ENCODE results near the gene MSI2. TPM values are rescaled to one million over a fixed set of nuclear protein-coding genes. Genes with fewer than 3 reads are reported as not detected.

The MSI2 gene
- total and polyA plus RNA-seq, 2 experiments from 2014 or later = 15.7 to 76.4 TPM

GRCh38 chr17:57384219-57384618 is 127.9 kb downstream of the MSI2 start:
- H3K9me3 ChIP-seq (ENCODE audit: low read depth) = no peaks in the 10 kb centered on the region
- no peak overlapping the region for H3K4me3 ChIP-seq
- H3K27ac ChIP-seq = no peak overlapping the region
- no peak for DNase-seq (ENCODE audit: low read depth in 1 of 2, low spot score in 1 of 2)
- no peaks in the 10 kb centered on the region for H3K36me3 ChIP-seq
- peaks cover 23% of the 10 kb centered on the region for H3K4me1 ChIP-seq (ENCODE audit: low read depth)
- H3K27me3 ChIP-seq = no peaks in the 10 kb centered on the region
- TF ChIP-seq, protein P1, sequence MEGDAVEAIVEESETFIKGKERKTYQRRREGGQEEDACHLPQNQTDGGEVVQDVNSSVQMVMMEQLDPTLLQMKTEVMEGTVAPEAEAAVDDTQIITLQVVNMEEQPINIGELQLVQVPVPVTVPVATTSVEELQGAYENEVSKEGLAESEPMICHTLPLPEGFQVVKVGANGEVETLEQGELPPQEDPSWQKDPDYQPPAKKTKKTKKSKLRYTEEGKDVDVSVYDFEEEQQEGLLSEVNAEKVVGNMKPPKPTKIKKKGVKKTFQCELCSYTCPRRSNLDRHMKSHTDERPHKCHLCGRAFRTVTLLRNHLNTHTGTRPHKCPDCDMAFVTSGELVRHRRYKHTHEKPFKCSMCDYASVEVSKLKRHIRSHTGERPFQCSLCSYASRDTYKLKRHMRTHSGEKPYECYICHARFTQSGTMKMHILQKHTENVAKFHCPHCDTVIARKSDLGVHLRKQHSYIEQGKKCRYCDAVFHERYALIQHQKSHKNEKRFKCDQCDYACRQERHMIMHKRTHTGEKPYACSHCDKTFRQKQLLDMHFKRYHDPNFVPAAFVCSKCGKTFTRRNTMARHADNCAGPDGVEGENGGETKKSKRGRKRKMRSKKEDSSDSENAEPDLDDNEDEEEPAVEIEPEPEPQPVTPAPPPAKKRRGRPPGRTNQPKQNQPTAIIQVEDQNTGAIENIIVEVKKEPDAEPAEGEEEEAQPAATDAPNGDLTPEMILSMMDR (IDR thresholded peaks at IDR 0.05; ENCODE audit: low read depth, low read length) = no peak

DNA sequence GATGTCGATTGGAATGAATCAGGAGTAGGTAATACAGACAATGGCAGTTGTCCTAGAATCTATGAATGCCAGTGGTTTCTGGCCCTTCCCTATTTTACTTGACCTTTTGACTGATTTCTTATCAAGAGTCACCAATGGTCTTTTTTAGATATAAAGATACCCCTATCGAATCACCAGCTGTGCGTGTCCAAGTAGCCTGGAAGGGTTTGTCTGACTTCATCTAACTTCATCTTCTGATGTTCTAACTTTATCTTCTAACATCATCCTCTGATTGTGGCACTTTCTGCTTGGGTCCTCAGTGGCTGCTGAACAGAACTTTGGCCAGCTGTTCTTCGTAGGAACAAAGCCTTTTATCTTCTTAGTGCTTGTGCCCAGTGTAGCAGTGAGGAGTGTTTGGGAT is 129.7 kb downstream of the MSI2 start:
- DNase-seq (ENCODE audit: low read depth in 1 of 2, low spot score in 1 of 2) = no peak
- H3K36me3 ChIP-seq = no peaks in the 10 kb centered on the region
- no peaks in the 10 kb centered on the region for H3K9me3 ChIP-seq (ENCODE audit: low read depth)
- H3K4me3 ChIP-seq = no peak overlapping the region
- TF ChIP-seq, protein P1 (IDR thresholded peaks at IDR 0.05; ENCODE audit: low read depth, low read length) = no peak
- peaks cover 17% of the 10 kb centered on the region for H3K4me1 ChIP-seq (ENCODE audit: low read depth)
- H3K27ac ChIP-seq = no peak overlapping the region
- H3K27me3 ChIP-seq = no peaks in the 10 kb centered on the region

GRCh38 chr17:57387575-57387974 is 131.3 kb downstream of the MSI2 start:
- no peak overlapping the region for H3K27ac ChIP-seq
- no peaks in the 10 kb centered on the region for H3K36me3 ChIP-seq
- H3K4me1 ChIP-seq (ENCODE audit: low read depth) = peaks cover 14% of the 10 kb centered on the region
- H3K27me3 ChIP-seq = no peaks in the 10 kb centered on the region
- no peak for DNase-seq (ENCODE audit: low read depth in 1 of 2, low spot score in 1 of 2)
- H3K9me3 ChIP-seq (ENCODE audit: low read depth) = no peaks in the 10 kb centered on the region
- TF ChIP-seq, protein P1 (IDR thresholded peaks at IDR 0.05; ENCODE audit: low read depth, low read length) = no peak
- no peak overlapping the region for H3K4me3 ChIP-seq

- Histone ChIP-seq H3K4me1 (ENCODE audit: low read depth) (peaks cover 11% of the 10 kb centered on the region), H3K27ac (no peak overlapping the region), H3K27me3 (no peaks in the 10 kb centered on the region), H3K36me3 (no peaks in the 10 kb centered on the region), H3K4me3 (no peak overlapping the region), H3K9me3 (ENCODE audit: low read depth) (no peaks in the 10 kb centered on the region)
- DNase-seq (ENCODE audit: low read depth in 1 of 2, low spot score in 1 of 2) = no peak
- TF ChIP-seq, protein P1 (IDR thresholded peaks at IDR 0.05; ENCODE audit: low read depth, low read length) = no peak
Observed at GRCh38 chr17:57388131-57388725, 131.9 kb downstream of the MSI2 start.

DNA sequence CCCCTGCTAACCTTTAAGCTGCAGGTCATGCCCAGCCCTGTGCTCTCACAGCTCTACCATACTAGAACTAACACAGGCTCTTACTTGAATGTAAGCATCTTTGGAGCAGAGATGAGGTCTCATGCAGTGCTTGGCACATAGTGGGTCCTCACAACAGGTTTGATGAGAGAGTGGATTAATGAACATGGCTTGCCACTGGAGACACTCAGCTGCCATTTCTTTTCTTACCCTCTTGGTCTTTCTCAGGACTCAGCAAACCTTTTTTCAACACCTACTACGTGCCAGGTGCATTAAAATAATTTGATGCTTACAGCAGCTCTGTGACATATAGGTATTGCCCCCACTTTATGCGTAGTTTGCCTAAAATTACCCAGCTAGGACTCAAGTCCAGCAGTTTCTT is 133.2 kb downstream of the MSI2 start:
- no peak overlapping the region for H3K27ac ChIP-seq
- no peaks in the 10 kb centered on the region for H3K9me3 ChIP-seq (ENCODE audit: low read depth)
- peaks cover 11% of the 10 kb centered on the region for H3K4me1 ChIP-seq (ENCODE audit: low read depth)
- H3K36me3 ChIP-seq = no peaks in the 10 kb centered on the region
- TF ChIP-seq, protein P1 (IDR thresholded peaks at IDR 0.05; ENCODE audit: low read depth, low read length) = no peak
- no peaks in the 10 kb centered on the region for H3K27me3 ChIP-seq
- no peak for DNase-seq (ENCODE audit: low read depth in 1 of 2, low spot score in 1 of 2)
- no peak overlapping the region for H3K4me3 ChIP-seq
